Endothelial cell of umbilical vein (primary cell): ENCODE measurements around the gene SAMD14. TPM values are rescaled to one million over a fixed set of nuclear protein-coding genes. Genes with fewer than 3 reads are reported as not detected.

ENCODE experiments used
- BruUV-seq: library from RNA; stranded (reverse); fragments of 400-500 nt; replicated peaks from 2 replicates; lab custom pipeline; 2021; lab: Mats Ljungman, UMichigan
- CTCF ChIA-PET: fragments of 300-600, 350-600 bp; sonication (Branson Sonifier 250); formaldehyde crosslinking; loops from one replicate; lab custom pipeline; 2021; ENCODE audit warnings: antibody characterized with exemption, inconsistent platforms; lab: Charles Lee
- POLR2A ChIA-PET: fragments of 300-600, 350-600 bp; sonication (Branson Sonifier 250); formaldehyde crosslinking; loops from one replicate; lab custom pipeline; 2021; ENCODE audit warnings: antibody characterized with exemption, inconsistent platforms; lab: Charles Lee
- DNase-seq: peaks from one replicate; pipeline ENCODE4 v3.0.0-alpha.2; 2011; ENCODE audit warnings: low read depth, low spot score
- FAIRE-seq: peaks from 2 replicates; lab custom pipeline; 2011; peaks lifted over from hg19 to GRCh38; lab: Jason Lieb, UNC
- H2AFZ ChIP-seq: 2 replicates; pipeline ENCODE4 v1.6.0; 2012; ENCODE audit warnings: low read depth, low read length, control low read depth, inconsistent platforms
- H3K27ac ChIP-seq: 2 replicates; pipeline ENCODE4 v1.5.1; 2011; ENCODE audit warnings: low read depth, mild to moderate bottlenecking, control low read depth, low read length, moderate library complexity; ENCODE audit not compliant: insufficient read depth
- H3K27me3 ChIP-seq, 2 experiments: 2 replicates each; pipeline versions ENCODE4 v1.6.0 to v1.6.1; 2011; ENCODE audit warnings: low read length in 2 of 2, mixed read lengths in 1 of 2; ENCODE audit not compliant: control insufficient read depth in 2 of 2, insufficient read depth in 2 of 2
- H3K36me3 ChIP-seq, 2 experiments: 2 replicates in 1 of 2; 3 replicates in 1 of 2; pipeline ENCODE4 v1.5.1; 2011; ENCODE audit warnings: low read length in 2 of 2, mild to moderate bottlenecking in 1 of 2, moderate library complexity in 1 of 2; ENCODE audit not compliant: control insufficient read depth in 2 of 2, insufficient read depth in 2 of 2; ENCODE audit errors: extremely low read depth in 1 of 2
- H3K4me1 ChIP-seq: 3 replicates; pipeline ENCODE4 v1.5.1; 2011; ENCODE audit warnings: mild to moderate bottlenecking, low read length; ENCODE audit not compliant: control insufficient read depth, insufficient read depth; ENCODE audit errors: extremely low read depth
- H3K4me2 ChIP-seq: 2 replicates; pipeline ENCODE4 v1.6.1; 2011; ENCODE audit warnings: low read length, control low read depth, mixed read lengths; ENCODE audit not compliant: insufficient read depth
- H3K4me3 ChIP-seq, 3 experiments: fragments of 200-600 bp in 1 of 3; sonication (generic), shearing (Covaris generic) in 1 of 3; replicated peaks in 1 of 3; 2 replicates each; pipeline ENCODE4 v1.5.1; 2011 to 2016; ENCODE audit warnings: control low read depth in 3 of 3, low read length in 3 of 3, mild to moderate bottlenecking in 2 of 3, inconsistent platforms in 1 of 3, low read depth in 1 of 3, moderate library complexity in 1 of 3; ENCODE audit not compliant: insufficient read depth in 1 of 3
- H3K79me2 ChIP-seq: 2 replicates; pipeline ENCODE4 v1.6.0; 2012; ENCODE audit warnings: low read length, inconsistent platforms; ENCODE audit not compliant: control insufficient read depth, insufficient read depth
- H3K9ac ChIP-seq: replicated peaks from 2 replicates; pipeline ENCODE3; 2011; ENCODE audit warnings: low read length, control low read depth; ENCODE audit not compliant: insufficient read depth; ENCODE audit errors: extremely low read depth
- H3K9me1 ChIP-seq: replicated peaks from 3 replicates; pipeline ENCODE4 v1.6.0; 2011; ENCODE audit warnings: mild to moderate bottlenecking, low read length; ENCODE audit not compliant: control insufficient read depth, insufficient read depth; ENCODE audit errors: extremely low read depth
- H3K9me3 ChIP-seq: replicated peaks from 2 replicates; pipeline ENCODE4 v1.5.1; 2012; ENCODE audit warnings: low read length, inconsistent platforms; ENCODE audit not compliant: control insufficient read depth, insufficient read depth
- H4K20me1 ChIP-seq: replicated peaks from 2 replicates; pipeline ENCODE3; 2011; ENCODE audit warnings: mild to moderate bottlenecking, low read length; ENCODE audit not compliant: control insufficient read depth, insufficient read depth; ENCODE audit errors: extremely low read depth
- CTCF ChIP-seq, 2 donors: IDR thresholded peaks; 1 replicate in 1 of 2; 2 replicates in 1 of 2; pipeline ENCODE4 v1.5.1; 2011; ENCODE audit warnings: low read length in 2 of 2, mild to moderate bottlenecking in 2 of 2, moderate library complexity in 2 of 2, control low read depth in 1 of 2, inconsistent platforms in 1 of 2, low read depth in 1 of 2; ENCODE audit not compliant: insufficient read depth in 1 of 2; ENCODE audit errors: extremely low read depth in 1 of 2
- EZH2 ChIP-seq: IDR thresholded peaks from 2 replicates; pipeline ENCODE4 v1.6.1; 2012; ENCODE audit warnings: borderline replicate concordance, low read depth, mild to moderate bottlenecking, moderate library complexity, low read length, inconsistent platforms; ENCODE audit not compliant: severe bottlenecking
- FOS ChIP-seq: IDR thresholded peaks from 2 replicates; pipeline ENCODE4 v1.6.1; 2011; ENCODE audit warnings: mild to moderate bottlenecking, low read length, moderate library complexity, borderline replicate concordance; ENCODE audit not compliant: insufficient read depth
- GATA2 ChIP-seq: IDR thresholded peaks from 2 replicates; pipeline ENCODE4 v1.7.0; 2011; ENCODE audit warnings: low read depth, mild to moderate bottlenecking, moderate library complexity, mixed read lengths, low read length; ENCODE audit not compliant: insufficient read length, insufficient read depth
- JUN ChIP-seq: IDR thresholded peaks from 2 replicates; pipeline ENCODE4 v1.6.1; 2011; ENCODE audit warnings: borderline replicate concordance, low read depth; ENCODE audit not compliant: insufficient read length, insufficient read depth
- MYC ChIP-seq: IDR thresholded peaks from one replicate; pipeline ENCODE4 v1.6.1; 2011; ENCODE audit warnings: mild to moderate bottlenecking, low read depth, low read length
- POLR2A ChIP-seq: IDR thresholded peaks from 2 replicates; pipeline ENCODE4 v1.6.1; 2012; ENCODE audit warnings: low read depth, mild to moderate bottlenecking, control low read depth, low read length
- dilution Hi-C: fragments of 300-500 bp; cut with MboI; formaldehyde crosslinking; loops from one replicate; pipeline ENCODE4 v1.15.0; 2019; ENCODE audit warnings: low sequenced_read_pairs; ENCODE audit not compliant: extremely low pct_ligation_motif_present
- intact Hi-C: fragments of 100-400 bp; cut with micrococcal nuclease; formaldehyde crosslinking; loops from one replicate; pipeline ENCODE4 v1.10.0; 2022
- polyA plus RNA-seq, 4 experiments: library from polyadenylated mRNA; depleted of rRNA in 3 of 4; stranded (reverse) in 3 of 4; unstranded in 1 of 4; fragments of >200 nt; gene quantifications; 2 replicates each; pipeline versions ENCODE4 v1.2.1 to v1.2.3, GENCODE V29; 2011 to 2012; ENCODE audit warnings: missing spikeins in 1 of 4
- total RNA-seq: library from RNA; stranded (reverse); gene quantifications from 2 replicates; pipeline ENCODE4 v1.2.3, GENCODE V29; 2021

SAMD14 gene
- total and polyA plus RNA-seq, 2 donors (not counting 3 experiments of a cell fraction or from before 2014, with no cell fraction given) = 6.8 to 15.6 TPM

DNA sequence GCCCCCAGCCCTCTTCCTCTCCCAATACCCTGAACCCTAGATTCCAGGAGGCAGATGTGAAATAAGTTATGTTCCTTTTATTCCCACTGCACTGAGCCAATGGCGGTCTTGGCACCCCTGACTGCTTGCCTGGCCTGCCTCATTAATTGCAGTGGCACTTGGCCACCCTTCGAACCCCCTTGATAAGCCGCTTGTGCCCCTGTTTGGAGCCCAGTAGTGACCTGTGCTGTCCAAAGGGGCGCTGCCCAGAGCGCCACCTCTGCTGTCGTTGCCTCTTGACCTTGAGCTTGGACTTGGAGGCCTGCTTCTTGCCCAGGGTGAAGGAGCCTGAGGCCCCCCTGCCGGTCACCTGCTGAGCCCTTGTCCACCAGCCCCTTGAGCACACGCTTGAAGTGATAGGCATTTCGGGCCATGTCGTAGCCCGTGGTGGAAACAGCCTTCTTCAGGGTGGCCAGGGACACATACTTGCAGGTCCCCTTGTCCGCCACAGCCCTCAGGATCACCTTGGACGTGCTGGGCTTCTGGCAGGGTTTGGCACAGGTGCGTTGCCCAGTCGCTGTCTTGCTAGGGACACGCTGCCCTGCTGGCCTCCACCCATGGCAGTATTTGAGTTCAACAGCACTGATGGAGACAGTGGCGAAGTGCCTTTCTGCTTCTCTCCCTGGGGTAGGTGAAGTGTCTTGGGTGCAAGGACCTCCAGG, 41.6 kb upstream of the SAMD14 start:
- Histone ChIP-seq H3K4me2 (no peak overlapping the region), H3K36me3 (no peaks in the 10 kb centered on the region), H3K4me1 (peaks cover 5% of the 10 kb centered on the region), H3K9ac (no peak overlapping the region), H3K27me3 (no peaks in the 10 kb centered on the region), H3K9me3 (no peaks in the 10 kb centered on the region), H3K27ac (no peak overlapping the region), H2AFZ (no peak overlapping the region), H3K79me2 (no peaks in the 10 kb centered on the region), H3K9me1 (no peaks in the 10 kb centered on the region), H4K20me1 (no peaks in the 10 kb centered on the region), H3K4me3 (no peak overlapping the region)
- ChIA-PET POLR2A (no interaction called here), CTCF (interaction anchor here (6.5 to 8.8 kb wide), 2 partner anchors 25 to 29 kb away, joined by 88 to 234 read pairs; partner anchors contain the start of gene COL1A1)
- intact Hi-C loops = no loop called here
- TF ChIP-seq FOS (no peak), JUN (no peak), MYC (no peak), GATA2 (no peak)
- FAIRE-seq (no peak), DNase-seq (no peak)
- BruUV-seq = no TSS peak
- dilution Hi-C loops = no loop called here

DNA sequence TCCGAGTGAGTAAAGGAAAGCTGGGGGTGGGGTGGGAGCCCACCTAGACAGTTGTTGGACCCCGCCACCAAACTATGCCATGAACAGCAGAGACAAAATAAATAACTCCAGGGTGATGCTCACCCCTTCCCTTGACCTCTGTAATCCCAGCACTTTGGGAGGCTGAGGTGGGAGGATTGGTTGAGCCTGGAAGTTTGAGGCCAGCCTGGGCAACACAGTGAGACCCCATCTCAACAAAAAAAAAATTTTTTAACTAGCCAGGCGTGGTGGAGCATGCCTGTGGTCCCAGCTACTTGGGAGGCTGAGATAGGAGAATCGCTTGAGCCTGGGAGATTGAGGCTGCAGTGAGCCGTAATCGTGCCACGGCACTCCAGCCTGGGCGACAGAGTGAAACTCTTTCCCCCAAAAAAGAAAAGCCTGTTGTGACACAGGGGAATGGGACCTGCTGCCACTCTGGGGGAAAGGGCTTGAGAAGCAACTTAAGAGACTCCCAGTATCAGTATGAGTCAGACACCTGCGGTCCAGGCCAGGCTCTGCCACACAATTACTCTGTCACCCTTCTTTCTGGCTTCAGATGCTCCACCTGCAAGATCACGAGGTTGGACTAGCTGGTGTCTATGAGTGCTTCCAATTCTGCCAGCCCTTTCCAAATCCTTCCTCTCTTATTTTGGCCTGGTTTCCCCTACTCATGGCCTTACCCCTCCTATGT, 40.9 kb upstream of the SAMD14 start:
- Histone ChIP-seq H2AFZ (no peak overlapping the region), H3K27ac (no peak overlapping the region), H3K27me3 (no peaks in the 10 kb centered on the region), H3K79me2 (no peaks in the 10 kb centered on the region), H3K9me1 (no peaks in the 10 kb centered on the region), H4K20me1 (no peaks in the 10 kb centered on the region), H3K36me3 (no peaks in the 10 kb centered on the region), H3K9ac (no peak overlapping the region), H3K4me2 (no peak overlapping the region), H3K4me1 (peaks cover 5% of the 10 kb centered on the region), H3K9me3 (no peaks in the 10 kb centered on the region), H3K4me3 (no peak overlapping the region)
- no TSS peak for BruUV-seq
- FAIRE-seq (no peak), DNase-seq (no peak)
- ChIA-PET CTCF (interaction anchor here (1.8 to 8.8 kb wide), 5 partner anchors 25 to 127 kb away, joined by 9 to 234 read pairs (median 65); partner anchors contain the start of gene COL1A1), POLR2A (no interaction called here)
- dilution Hi-C loops (no loop called here), intact Hi-C loops (no loop called here)
- TF ChIP-seq CTCF (IDR thresholded peaks at IDR 0.05; ENCODE audit: extremely low read depth in 1 of 2, insufficient read depth in 1 of 2, low read depth in 1 of 2, low read length in 2 of 2) (no peak), GATA2 (no peak), EZH2 (no peak), POLR2A (no peak), FOS (no peak), MYC (no peak)
